ENCODE data around the gene YAE1.

- TF ChIP-seq CTCF (IDR thresholded peaks at IDR 0.05) (no peak), POLR2AphosphoS5 (IDR thresholded peaks at IDR 0.05) (no peak), POLR2A (IDR thresholded peaks at IDR 0.05) (no peak)
Measured at GRCh38 chr7:39606352-39606751, 40.1 kb downstream of the YAE1 start.
